ENCODE data around the gene CHN2. TPM values are rescaled to one million over a fixed set of nuclear protein-coding genes. Genes with fewer than 3 reads are reported as not detected.

Gene CHN2
- total RNA-seq, 2 experiments from 2014 or later: not detected

GRCh38 chr7:29296421-29296820 lies 101.8 kb downstream of the CHN2 start:
- H3K4me1 Mint-ChIP-seq (ENCODE audit: low read depth): no peaks in the 10 kb centered on the region
- intact Hi-C loops (cut with micrococcal nuclease): no loop called here
- H3K9me3 Mint-ChIP-seq: no peaks in the 10 kb centered on the region
- H3K36me3 Mint-ChIP-seq (ENCODE audit: low read depth): no peaks in the 10 kb centered on the region
- H3K27ac Mint-ChIP-seq: no peak overlapping the region
- H3K4me3 Mint-ChIP-seq: no peak overlapping the region
- CTCF ChIA-PET: no interaction called here
- no peak for DNase-seq
- H3K27me3 Mint-ChIP-seq (ENCODE audit: low read depth): peaks cover 1% of the 10 kb centered on the region

GRCh38 chr7:29297194-29297890 lies 102.8 kb downstream of the CHN2 start:
- DNase-seq: no peak
- H3K27ac Mint-ChIP-seq: no peak overlapping the region
- H3K4me3 Mint-ChIP-seq: no peak overlapping the region
- no peaks in the 10 kb centered on the region for H3K4me1 Mint-ChIP-seq (ENCODE audit: low read depth)
- peaks cover 1% of the 10 kb centered on the region for H3K27me3 Mint-ChIP-seq (ENCODE audit: low read depth)
- H3K36me3 Mint-ChIP-seq (ENCODE audit: low read depth): no peaks in the 10 kb centered on the region
- no peaks in the 10 kb centered on the region for H3K9me3 Mint-ChIP-seq
- CTCF ChIA-PET: interaction anchor here (0.6 kb wide), 1 partner anchor 79 kb away, joined by 3 read pairs; no protein-coding TSS in a partner anchor
- intact Hi-C loops (cut with micrococcal nuclease): no loop called here

- Mint-ChIP-seq H3K4me1 (ENCODE audit: low read depth) (no peaks in the 10 kb centered on the region), H3K27me3 (ENCODE audit: low read depth) (peaks cover 2% of the 10 kb centered on the region), H3K27ac (no peak overlapping the region), H3K36me3 (ENCODE audit: low read depth) (no peaks in the 10 kb centered on the region), H3K4me3 (no peak overlapping the region), H3K9me3 (no peaks in the 10 kb centered on the region)
- no peak for DNase-seq
- CTCF ChIA-PET: no interaction called here
- intact Hi-C loops (cut with micrococcal nuclease): no loop called here
Measured at GRCh38 chr7:29299086-29299485, 104.5 kb downstream of the CHN2 start.

- H3K4me1 Mint-ChIP-seq (ENCODE audit: low read depth): no peaks in the 10 kb centered on the region
- CTCF ChIA-PET: no interaction called here
- no peaks in the 10 kb centered on the region for H3K36me3 Mint-ChIP-seq (ENCODE audit: low read depth)
- H3K4me3 Mint-ChIP-seq: no peak overlapping the region
- no peaks in the 10 kb centered on the region for H3K9me3 Mint-ChIP-seq
- H3K27me3 Mint-ChIP-seq (ENCODE audit: low read depth): peaks cover 2% of the 10 kb centered on the region
- peak overlapping the region; percentile 32 for H3K27ac Mint-ChIP-seq
- intact Hi-C loops (cut with micrococcal nuclease): no loop called here
- no peak for DNase-seq
Measured at GRCh38 chr7:29300026-29300480, 105.5 kb downstream of the CHN2 start.

GRCh38 chr7:29300649-29301048 lies 106.1 kb downstream of the CHN2 start:
- H3K9me3 Mint-ChIP-seq: no peaks in the 10 kb centered on the region
- no peak for DNase-seq
- H3K4me1 Mint-ChIP-seq (ENCODE audit: low read depth): no peaks in the 10 kb centered on the region
- CTCF ChIA-PET: interaction anchor here (0.8 kb wide), 1 partner anchor 340 kb away, joined by 3 read pairs; no protein-coding TSS in a partner anchor
- intact Hi-C loops (cut with micrococcal nuclease): no loop called here
- H3K4me3 Mint-ChIP-seq: no peak overlapping the region
- H3K27me3 Mint-ChIP-seq (ENCODE audit: low read depth): peaks cover 2% of the 10 kb centered on the region
- no peak overlapping the region for H3K27ac Mint-ChIP-seq
- H3K36me3 Mint-ChIP-seq (ENCODE audit: low read depth): no peaks in the 10 kb centered on the region

GRCh38 chr7:29302666-29303395 lies 108.3 kb downstream of the CHN2 start:
- intact Hi-C loops (cut with micrococcal nuclease): no loop called here
- DNase-seq: no peak
- Mint-ChIP-seq H3K27me3 (ENCODE audit: low read depth) (peaks cover 2% of the 10 kb centered on the region), H3K4me1 (ENCODE audit: low read depth) (no peaks in the 10 kb centered on the region), H3K9me3 (no peaks in the 10 kb centered on the region), H3K27ac (no peak overlapping the region), H3K4me3 (no peak overlapping the region), H3K36me3 (ENCODE audit: low read depth) (no peaks in the 10 kb centered on the region)
- CTCF ChIA-PET: no interaction called here

- Mint-ChIP-seq H3K27me3 (ENCODE audit: low read depth) (peaks cover 2% of the 10 kb centered on the region), H3K36me3 (ENCODE audit: low read depth) (no peaks in the 10 kb centered on the region), H3K4me3 (no peak overlapping the region), H3K9me3 (peaks cover 2% of the 10 kb centered on the region), H3K27ac (no peak overlapping the region), H3K4me1 (ENCODE audit: low read depth) (no peaks in the 10 kb centered on the region)
- no peak for DNase-seq
- intact Hi-C loops (cut with micrococcal nuclease): no loop called here
- CTCF ChIA-PET: no interaction called here
Measured at GRCh38 chr7:29304756-29305155, 110.2 kb downstream of the CHN2 start.

- H3K27me3 Mint-ChIP-seq (ENCODE audit: low read depth): peaks cover 6% of the 10 kb centered on the region
- no peak overlapping the region for H3K27ac Mint-ChIP-seq
- H3K36me3 Mint-ChIP-seq (ENCODE audit: low read depth): no peaks in the 10 kb centered on the region
- CTCF ChIA-PET: interaction anchor here (1.0 kb wide), 1 partner anchor 22 kb away, joined by 4 read pairs; no protein-coding TSS in a partner anchor
- H3K9me3 Mint-ChIP-seq: peaks cover 9% of the 10 kb centered on the region
- H3K4me3 Mint-ChIP-seq: no peak overlapping the region
- intact Hi-C loops (cut with micrococcal nuclease): no loop called here
- DNase-seq: no peak
- H3K4me1 Mint-ChIP-seq (ENCODE audit: low read depth): no peaks in the 10 kb centered on the region
Measured at GRCh38 chr7:29306319-29306991, 111.9 kb downstream of the CHN2 start.

GRCh38 chr7:29308424-29308823 lies 113.8 kb downstream of the CHN2 start:
- no peak overlapping the region for H3K4me3 Mint-ChIP-seq
- intact Hi-C loops (cut with micrococcal nuclease): no loop called here
- CTCF ChIA-PET: no interaction called here
- no peaks in the 10 kb centered on the region for H3K4me1 Mint-ChIP-seq (ENCODE audit: low read depth)
- no peaks in the 10 kb centered on the region for H3K36me3 Mint-ChIP-seq (ENCODE audit: low read depth)
- no peak overlapping the region for H3K27ac Mint-ChIP-seq
- H3K9me3 Mint-ChIP-seq: peaks cover 9% of the 10 kb centered on the region
- H3K27me3 Mint-ChIP-seq (ENCODE audit: low read depth): peaks cover 6% of the 10 kb centered on the region
- DNase-seq: no peak

- CTCF ChIA-PET: no interaction called here
- no peak overlapping the region for H3K4me3 Mint-ChIP-seq
- no peaks in the 10 kb centered on the region for H3K4me1 Mint-ChIP-seq (ENCODE audit: low read depth)
- no peak overlapping the region for H3K27ac Mint-ChIP-seq
- H3K27me3 Mint-ChIP-seq (ENCODE audit: low read depth): peaks cover 8% of the 10 kb centered on the region
- no peaks in the 10 kb centered on the region for H3K36me3 Mint-ChIP-seq (ENCODE audit: low read depth)
- peaks cover 9% of the 10 kb centered on the region for H3K9me3 Mint-ChIP-seq
- no peak for DNase-seq
- intact Hi-C loops (cut with micrococcal nuclease): no loop called here
Measured at GRCh38 chr7:29309041-29309854, 114.7 kb downstream of the CHN2 start.

- H3K27me3 Mint-ChIP-seq (ENCODE audit: low read depth): peaks cover 9% of the 10 kb centered on the region
- no peak for DNase-seq
- no peak overlapping the region for H3K4me3 Mint-ChIP-seq
- H3K9me3 Mint-ChIP-seq: peaks cover 9% of the 10 kb centered on the region
- H3K4me1 Mint-ChIP-seq (ENCODE audit: low read depth): no peaks in the 10 kb centered on the region
- no peaks in the 10 kb centered on the region for H3K36me3 Mint-ChIP-seq (ENCODE audit: low read depth)
- CTCF ChIA-PET: no interaction called here
- H3K27ac Mint-ChIP-seq: no peak overlapping the region
- intact Hi-C loops (cut with micrococcal nuclease): no loop called here
Measured at GRCh38 chr7:29310625-29311024, 116.0 kb downstream of the CHN2 start.

- H3K4me3 Mint-ChIP-seq: no peak overlapping the region
- H3K4me1 Mint-ChIP-seq (ENCODE audit: low read depth): no peaks in the 10 kb centered on the region
- peaks cover 9% of the 10 kb centered on the region for H3K9me3 Mint-ChIP-seq
- H3K27ac Mint-ChIP-seq: no peak overlapping the region
- intact Hi-C loops (cut with micrococcal nuclease): no loop called here
- no peak for DNase-seq
- CTCF ChIA-PET: no interaction called here
- peaks cover 9% of the 10 kb centered on the region for H3K27me3 Mint-ChIP-seq (ENCODE audit: low read depth)
- H3K36me3 Mint-ChIP-seq (ENCODE audit: low read depth): no peaks in the 10 kb centered on the region
Measured at GRCh38 chr7:29311314-29311713, 116.7 kb downstream of the CHN2 start.

Measured in activated naive CD4-positive, alpha-beta T cell treated with anti-CD3 and anti-CD28 coated beads for 36 hours (primary cell).